Measurements from ENCODE around the gene ISYNA1. TPM values are rescaled to one million over a fixed set of nuclear protein-coding genes. Genes with fewer than 3 reads are reported as not detected.

Gene ISYNA1
- total and polyA plus RNA-seq, 2 of the 13 experiments (the other 11 are each of a cell fraction or from before 2014, with no cell fraction given) = 29.6 to 48.5 TPM

- peak; percentile 40; the same call in 1 of the 2 replicates for TF ChIP-seq ARID4A (CRISPR knock-in tag; IDR thresholded peaks at IDR 0.05; ENCODE audit: borderline replicate concordance)
- no peak for TF ChIP-seq RBFOX2 (IDR thresholded peaks at IDR 0.05; ENCODE audit: low read depth, low read length)
- TF ChIP-seq MAFF (IDR thresholded peaks at IDR 0.05; ENCODE audit: low read depth, low read length) = no peak
- TF ChIP-seq RXRA (CRISPR knock-in tag; IDR thresholded peaks at IDR 0.05) = no peak
- no peak for TF ChIP-seq ZNF850 (CRISPR knock-in tag; conservative IDR thresholded peaks at IDR 0.05)
- TF ChIP-seq REPIN1 (CRISPR knock-in tag; IDR thresholded peaks at IDR 0.05; ENCODE audit: borderline replicate concordance, low read depth) = peak; percentile 30; the same call in 1 of the 2 replicates
- TF ChIP-seq BCL3 (CRISPR knock-in tag; IDR thresholded peaks at IDR 0.05) = peak; percentile 70; the same call in 1 of the 2 replicates
- TF ChIP-seq DZIP1 (CRISPR knock-in tag; IDR thresholded peaks at IDR 0.05) = no peak
- TF ChIP-seq DPF2 (CRISPR knock-in tag; IDR thresholded peaks at IDR 0.05; ENCODE audit: borderline replicate concordance, low read depth) = no peak
- no peak for TF ChIP-seq GFI1 (CRISPR knock-in tag; IDR thresholded peaks at IDR 0.05; ENCODE audit: borderline replicate concordance)
- TF ChIP-seq MIXL1 (CRISPR knock-in tag; IDR thresholded peaks at IDR 0.05) = peak; percentile 29; the same call in 1 of the 2 replicates
- 0 out of 2 replicates have a peak, but pooled peaks have one; percentile 4 for TF ChIP-seq PHF21A (CRISPR knock-in tag; IDR thresholded peaks at IDR 0.05)
- no peak; the same call in 1 of the 2 replicates for TF ChIP-seq ZMAT3 (CRISPR knock-in tag; conservative IDR thresholded peaks at IDR 0.05)
- TF ChIP-seq NFYB (CRISPR knock-in tag; IDR thresholded peaks at IDR 0.05) = peak; percentile 29; the same call in 1 of the 2 replicates
- TF ChIP-seq TBX2 (CRISPR knock-in tag; IDR thresholded peaks at IDR 0.05; ENCODE audit: borderline replicate concordance) = peak; percentile 64; the same call in 1 of the 2 replicates
- no peak; the same call in 1 of the 2 replicates for TF ChIP-seq ZMYM2 (CRISPR knock-in tag; IDR thresholded peaks at IDR 0.05)
- TF ChIP-seq ZNF205 (CRISPR knock-in tag; IDR thresholded peaks at IDR 0.05) = no peak
- peak; percentile 97 for TF ChIP-seq ZSCAN25 (CRISPR knock-in tag; IDR thresholded peaks at IDR 0.05)
- TF ChIP-seq TEAD3 (CRISPR knock-in tag; optimal IDR thresholded peaks at IDR 0.05; ENCODE audit: borderline replicate concordance) = peak; percentile 94
- peak; percentile 49; the same call in 1 of the 2 replicates for TF ChIP-seq ZFP91 (CRISPR knock-in tag; IDR thresholded peaks at IDR 0.05; ENCODE audit: borderline replicate concordance)
Measured at GRCh38 chr19:18469069-18469846, 31.3 kb upstream of the ISYNA1 start (continued).
